Loucy (cell line): ENCODE results near the gene DENND5B.

ENCODE experiments used
- EZH2phosphoT487 ChIP-seq: fragments of 200-600 bp; IDR thresholded peaks from 2 replicates; pipeline ENCODE4 v1.6.1; 2018; ENCODE audit warnings: antibody characterized with exemption, mild to moderate bottlenecking, moderate library complexity, borderline replicate concordance
- TF ChIP-seq, protein P1 (sequence below): fragments of 200-600 bp; sonication (generic); conservative IDR thresholded peaks from 2 replicates; pipeline ENCODE4 v1.5.1; 2014; ENCODE audit warnings: mild to moderate bottlenecking, antibody characterized with exemption, low read length

DNA sequence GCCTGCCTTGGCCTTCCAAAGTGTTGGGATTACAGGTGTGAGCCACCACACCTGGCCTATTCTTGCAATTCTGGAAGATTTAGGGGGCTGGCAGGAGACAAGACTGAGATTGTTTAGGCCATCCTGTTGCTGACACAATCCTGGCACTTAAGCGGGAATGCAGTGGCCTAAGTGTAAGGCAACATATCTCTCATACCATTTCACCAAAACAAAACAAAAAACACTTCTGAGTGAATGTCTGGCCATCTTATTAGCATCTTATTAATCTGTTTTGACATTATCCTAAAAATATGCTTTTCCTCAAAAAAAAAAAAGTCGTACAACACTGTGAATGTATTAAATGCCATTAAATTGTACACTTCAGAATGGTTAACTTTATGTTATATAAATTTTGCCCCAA, 67.6 kb downstream of the DENND5B start:
- TF ChIP-seq, protein P1, sequence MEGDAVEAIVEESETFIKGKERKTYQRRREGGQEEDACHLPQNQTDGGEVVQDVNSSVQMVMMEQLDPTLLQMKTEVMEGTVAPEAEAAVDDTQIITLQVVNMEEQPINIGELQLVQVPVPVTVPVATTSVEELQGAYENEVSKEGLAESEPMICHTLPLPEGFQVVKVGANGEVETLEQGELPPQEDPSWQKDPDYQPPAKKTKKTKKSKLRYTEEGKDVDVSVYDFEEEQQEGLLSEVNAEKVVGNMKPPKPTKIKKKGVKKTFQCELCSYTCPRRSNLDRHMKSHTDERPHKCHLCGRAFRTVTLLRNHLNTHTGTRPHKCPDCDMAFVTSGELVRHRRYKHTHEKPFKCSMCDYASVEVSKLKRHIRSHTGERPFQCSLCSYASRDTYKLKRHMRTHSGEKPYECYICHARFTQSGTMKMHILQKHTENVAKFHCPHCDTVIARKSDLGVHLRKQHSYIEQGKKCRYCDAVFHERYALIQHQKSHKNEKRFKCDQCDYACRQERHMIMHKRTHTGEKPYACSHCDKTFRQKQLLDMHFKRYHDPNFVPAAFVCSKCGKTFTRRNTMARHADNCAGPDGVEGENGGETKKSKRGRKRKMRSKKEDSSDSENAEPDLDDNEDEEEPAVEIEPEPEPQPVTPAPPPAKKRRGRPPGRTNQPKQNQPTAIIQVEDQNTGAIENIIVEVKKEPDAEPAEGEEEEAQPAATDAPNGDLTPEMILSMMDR, result no peak
- TF ChIP-seq EZH2phosphoT487, result no peak
